ENCODE measurements around the gene VPS37C.

GRCh38 chr11:61103851-61104423, 57.3 kb downstream of the VPS37C start:
- no peak for TF ChIP-seq CTCF (IDR thresholded peaks at IDR 0.05 in 2 of 3, conservative IDR thresholded peaks at IDR 0.05 in 1 of 3; ENCODE audit: borderline replicate concordance in 1 of 3, insufficient read depth in 1 of 3, low read depth in 2 of 3, low read length in 2 of 3)
- no peak for TF ChIP-seq ZBTB33 (IDR thresholded peaks at IDR 0.05; ENCODE audit: extremely low read depth, insufficient replicate concordance, low read length)
- TF ChIP-seq RAD21 (IDR thresholded peaks at IDR 0.05; ENCODE audit: low read depth), result no peak
- no peak for TF ChIP-seq POLR2A (IDR thresholded peaks at IDR 0.05; ENCODE audit: borderline replicate concordance, extremely low read depth, insufficient read depth, insufficient read length)
- TF ChIP-seq SIN3A (IDR thresholded peaks at IDR 0.05; ENCODE audit: low read depth), result no peak
- no peak for TF ChIP-seq CEBPB (IDR thresholded peaks at IDR 0.05; ENCODE audit: low read depth)
- TF ChIP-seq REST (IDR thresholded peaks at IDR 0.05; ENCODE audit: low read depth), result no peak
- TF ChIP-seq EZH2 (IDR thresholded peaks at IDR 0.05), result no peak
- no peak for TF ChIP-seq SRF (IDR thresholded peaks at IDR 0.05; ENCODE audit: low read depth)

All from HCT116 (cell line).